Spleen (tissue), 7 donors: ENCODE results near the gene INVS.

Source experiments
- POLR2A ChIP-seq, 3 donors: fragments of 450-650 bp; IDR thresholded peaks; one replicate each; pipeline ENCODE4 v1.5.1; 2017; ENCODE audit warnings: antibody characterized with exemption in 3 of 3, mild to moderate bottlenecking in 1 of 3
- POLR2AphosphoS5 ChIP-seq, 3 donors: sonication (generic); formaldehyde crosslinking; IDR thresholded peaks; one replicate each; pipeline ENCODE4 v1.5.1; 2017; ENCODE audit warnings: antibody characterized with exemption in 3 of 3
- TF ChIP-seq, protein P1 (sequence below), 11 experiments: fragments of 200-600 bp in 7 of 11; fragments of 450-650 bp in 4 of 11; sonication (generic) in 4 of 11; IDR thresholded peaks in 8 of 11; conservative IDR thresholded peaks in 3 of 11; 1 replicate in 7 of 11; 2 replicates in 4 of 11; pipeline versions ENCODE4 v1.4.0 to v1.8.0; 2016 to 2021; ENCODE audit warnings: antibody characterized with exemption in 11 of 11, inconsistent platforms in 4 of 11, mild to moderate bottlenecking in 1 of 11
- donor health status: DM: no; HTN: no; CAD: no; lungs with moderate emphysema.
- donor health status: DM: no; HTN: no; CAD: no.
- donor health status: DM: no; HTN: no; CAD: no.

DNA sequence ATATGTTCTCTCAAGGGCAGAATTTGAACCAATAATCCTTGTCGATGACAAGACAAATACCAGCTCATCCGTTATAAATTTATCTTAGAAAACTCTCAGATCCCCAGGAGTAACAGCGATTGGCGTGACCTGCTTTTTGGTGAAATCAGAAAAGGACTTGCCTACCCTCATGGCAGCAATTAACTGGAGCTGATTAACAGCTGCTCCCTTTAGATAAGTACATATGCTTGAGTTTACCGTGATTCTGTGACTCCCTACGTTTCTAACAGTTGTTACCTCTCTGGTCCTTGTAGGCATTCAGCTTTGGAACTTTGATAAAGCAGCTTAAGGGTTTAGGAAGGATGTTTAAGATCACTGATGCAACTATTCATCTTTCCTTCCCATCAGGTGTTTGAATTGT lies 2.6 kb downstream of the INVS start:
- TF ChIP-seq, protein P1, sequence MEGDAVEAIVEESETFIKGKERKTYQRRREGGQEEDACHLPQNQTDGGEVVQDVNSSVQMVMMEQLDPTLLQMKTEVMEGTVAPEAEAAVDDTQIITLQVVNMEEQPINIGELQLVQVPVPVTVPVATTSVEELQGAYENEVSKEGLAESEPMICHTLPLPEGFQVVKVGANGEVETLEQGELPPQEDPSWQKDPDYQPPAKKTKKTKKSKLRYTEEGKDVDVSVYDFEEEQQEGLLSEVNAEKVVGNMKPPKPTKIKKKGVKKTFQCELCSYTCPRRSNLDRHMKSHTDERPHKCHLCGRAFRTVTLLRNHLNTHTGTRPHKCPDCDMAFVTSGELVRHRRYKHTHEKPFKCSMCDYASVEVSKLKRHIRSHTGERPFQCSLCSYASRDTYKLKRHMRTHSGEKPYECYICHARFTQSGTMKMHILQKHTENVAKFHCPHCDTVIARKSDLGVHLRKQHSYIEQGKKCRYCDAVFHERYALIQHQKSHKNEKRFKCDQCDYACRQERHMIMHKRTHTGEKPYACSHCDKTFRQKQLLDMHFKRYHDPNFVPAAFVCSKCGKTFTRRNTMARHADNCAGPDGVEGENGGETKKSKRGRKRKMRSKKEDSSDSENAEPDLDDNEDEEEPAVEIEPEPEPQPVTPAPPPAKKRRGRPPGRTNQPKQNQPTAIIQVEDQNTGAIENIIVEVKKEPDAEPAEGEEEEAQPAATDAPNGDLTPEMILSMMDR (IDR thresholded peaks at IDR 0.05 in 8 of 11, conservative IDR thresholded peaks at IDR 0.05 in 3 of 11): no peak
- no peak for TF ChIP-seq POLR2AphosphoS5 (IDR thresholded peaks at IDR 0.05)
- no peak for TF ChIP-seq POLR2A (IDR thresholded peaks at IDR 0.05)
